DOHH2 (cell line): Measurements from ENCODE around the gene FGGY.

ENCODE experiments used
- H3F3A ChIP-seq: fragments of 200-600 bp; sonication (generic), shearing (Covaris generic); 2 replicates; pipeline ENCODE4 v1.6.0; 2016; ENCODE audit warnings: antibody characterized with exemption, mild to moderate bottlenecking; ENCODE audit not compliant: control insufficient read depth, insufficient read depth
- H3K27ac ChIP-seq: fragments of 200-600 bp; sonication (generic); 2 replicates; pipeline ENCODE4 v1.5.1; 2014; ENCODE audit warnings: low read depth, mild to moderate bottlenecking, low read length, moderate library complexity
- H3K27me3 ChIP-seq: fragments of 200-600 bp; sonication (generic); 2 replicates; pipeline ENCODE4 v1.6.1; 2014; ENCODE audit warnings: mild to moderate bottlenecking, low read length, mixed read lengths; ENCODE audit not compliant: control insufficient read depth
- H3K36me3 ChIP-seq: fragments of 200-600 bp; sonication (generic); 2 replicates; pipeline ENCODE4 v1.6.1; 2014; ENCODE audit warnings: mild to moderate bottlenecking, low read length, moderate library complexity, mixed read lengths; ENCODE audit not compliant: control insufficient read depth
- H3K4me1 ChIP-seq: fragments of 200-600 bp; sonication (generic); 2 replicates; pipeline ENCODE4 v1.6.1; 2014; ENCODE audit warnings: mild to moderate bottlenecking, low read length, mixed read lengths; ENCODE audit not compliant: control insufficient read depth
- H3K4me2 ChIP-seq: fragments of 200-600 bp; sonication (generic); 2 replicates; pipeline ENCODE4 v1.6.0; 2014; ENCODE audit warnings: mild to moderate bottlenecking, low read length, moderate library complexity
- H3K4me3 ChIP-seq: fragments of 200-600 bp; sonication (generic); 2 replicates; pipeline ENCODE4 v1.5.1; 2014; ENCODE audit warnings: mild to moderate bottlenecking, low read length, mixed read lengths
- H3K79me2 ChIP-seq: fragments of 200-600 bp; sonication (generic); 2 replicates; pipeline ENCODE4 v1.6.1; 2014; ENCODE audit warnings: mild to moderate bottlenecking, low read length, mixed read lengths; ENCODE audit not compliant: control insufficient read depth
- H3K9me2 ChIP-seq: fragments of 200-600 bp; sonication (generic); replicated peaks from 2 replicates; pipeline ENCODE4 v1.6.1; 2014; ENCODE audit warnings: mild to moderate bottlenecking, low read length, mixed read lengths; ENCODE audit not compliant: control insufficient read depth
- H3K9me3 ChIP-seq: fragments of 200-600 bp; sonication (generic); 2 replicates; pipeline ENCODE4 v1.6.1; 2014; ENCODE audit warnings: antibody characterized with exemption, low read length, mixed read lengths; ENCODE audit not compliant: control insufficient read depth, insufficient read depth
- H4K20me1 ChIP-seq: fragments of 200-600 bp; sonication (generic); 2 replicates; pipeline ENCODE4 v1.6.0; 2014; ENCODE audit warnings: low read depth, mild to moderate bottlenecking, antibody characterized with exemption, low read length, moderate library complexity; ENCODE audit not compliant: control insufficient read depth, insufficient read depth
- CTCF ChIP-seq: fragments of 200-600 bp; sonication (generic); IDR thresholded peaks from one replicate; pipeline ENCODE4 v1.5.1; 2014; ENCODE audit warnings: antibody characterized with exemption, mild to moderate bottlenecking, low read depth, low read length; ENCODE audit not compliant: poor library complexity, severe bottlenecking
- EZH2phosphoT487 ChIP-seq: fragments of 200-600 bp; sonication (generic); IDR thresholded peaks from 2 replicates; pipeline ENCODE4 v1.6.1; 2017; ENCODE audit warnings: borderline replicate concordance, mild to moderate bottlenecking, antibody characterized with exemption, low read length, moderate library complexity, mixed read lengths

FGGY gene

GRCh38 chr1:59360729-59361128 is 63.8 kb downstream of the FGGY start:
- Histone ChIP-seq H3K4me1 (no peaks in the 10 kb centered on the region), H3K9me3 (no peaks in the 10 kb centered on the region), H4K20me1 (no peaks in the 10 kb centered on the region), H3K79me2 (no peaks in the 10 kb centered on the region), H3K27ac (no peak overlapping the region), H3K4me2 (no peak overlapping the region), H3K36me3 (no peaks in the 10 kb centered on the region), H3K27me3 (no peaks in the 10 kb centered on the region), H3K9me2 (no peaks in the 10 kb centered on the region), H3F3A (no peaks in the 10 kb centered on the region), H3K4me3 (no peak overlapping the region)
- no peak for TF ChIP-seq EZH2phosphoT487
- TF ChIP-seq CTCF, result no peak

GRCh38 chr1:59361766-59362165 is 64.9 kb downstream of the FGGY start:
- Histone ChIP-seq H3K36me3 (no peaks in the 10 kb centered on the region), H3K4me2 (no peak overlapping the region), H4K20me1 (no peaks in the 10 kb centered on the region), H3K79me2 (no peaks in the 10 kb centered on the region), H3K9me2 (no peaks in the 10 kb centered on the region), H3F3A (no peaks in the 10 kb centered on the region), H3K9me3 (no peaks in the 10 kb centered on the region), H3K27me3 (no peaks in the 10 kb centered on the region), H3K4me3 (no peak overlapping the region), H3K27ac (no peak overlapping the region), H3K4me1 (no peaks in the 10 kb centered on the region)
- TF ChIP-seq EZH2phosphoT487 (no peak), CTCF (no peak)

DNA sequence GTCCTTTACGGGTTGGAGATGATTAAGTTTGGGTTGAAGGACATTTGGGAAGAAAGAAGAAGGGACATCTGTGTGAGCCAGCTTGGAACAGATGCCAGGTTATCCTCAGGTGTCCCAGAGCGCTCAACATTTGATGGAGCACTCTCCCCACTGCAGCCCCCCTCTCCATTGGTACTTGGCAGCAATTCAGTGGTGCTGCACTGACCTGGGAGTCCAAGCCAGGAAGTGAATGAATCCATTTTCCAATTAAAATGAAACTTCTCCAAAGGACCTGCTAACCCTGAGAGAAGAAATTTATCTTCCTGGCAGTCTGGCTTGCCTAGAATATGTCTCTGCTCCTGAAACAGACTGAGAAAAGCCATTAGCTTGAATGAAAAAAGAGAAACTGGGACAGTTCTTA is 67.1 kb downstream of the FGGY start:
- Histone ChIP-seq H4K20me1 (no peaks in the 10 kb centered on the region), H3K36me3 (no peaks in the 10 kb centered on the region), H3K27ac (no peak overlapping the region), H3F3A (no peaks in the 10 kb centered on the region), H3K4me2 (no peak overlapping the region), H3K9me2 (no peaks in the 10 kb centered on the region), H3K4me3 (no peak overlapping the region), H3K4me1 (no peaks in the 10 kb centered on the region), H3K9me3 (no peaks in the 10 kb centered on the region), H3K79me2 (no peaks in the 10 kb centered on the region), H3K27me3 (no peaks in the 10 kb centered on the region)
- TF ChIP-seq CTCF, result no peak
- TF ChIP-seq EZH2phosphoT487, result no peak

DNA sequence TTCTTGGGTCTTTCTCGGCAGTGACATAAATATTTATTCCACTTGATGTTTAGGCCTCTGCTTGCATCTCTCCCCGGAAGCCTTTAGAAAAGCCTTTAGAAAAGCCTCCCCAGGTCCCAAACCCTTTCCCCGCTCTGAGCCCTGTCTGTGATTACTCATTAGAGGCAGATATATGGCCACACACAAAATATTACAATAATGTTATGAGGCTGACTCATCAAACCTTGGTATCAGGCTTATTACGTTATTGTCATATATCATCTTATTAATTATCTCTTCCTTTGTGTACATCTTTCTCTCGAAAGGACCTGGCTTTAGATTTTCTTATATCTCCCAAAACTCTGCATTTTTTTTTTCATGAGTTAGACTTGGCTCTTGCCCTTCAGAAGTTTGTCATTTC is 69.5 kb downstream of the FGGY start:
- TF ChIP-seq CTCF (no peak), EZH2phosphoT487 (no peak)
- Histone ChIP-seq H3K4me3 (no peak overlapping the region), H3K79me2 (no peaks in the 10 kb centered on the region), H3K4me2 (no peak overlapping the region), H3K36me3 (no peaks in the 10 kb centered on the region), H3K27me3 (no peaks in the 10 kb centered on the region), H3F3A (no peaks in the 10 kb centered on the region), H4K20me1 (no peaks in the 10 kb centered on the region), H3K9me2 (no peaks in the 10 kb centered on the region), H3K4me1 (no peaks in the 10 kb centered on the region), H3K9me3 (no peaks in the 10 kb centered on the region), H3K27ac (no peak overlapping the region)
